Kidney (tissue), 14 donors: ENCODE data around the gene ME3. TPM values are rescaled to one million over a fixed set of nuclear protein-coding genes. Genes with fewer than 3 reads are reported as not detected.
A peak's percentile ranks its signal among the peaks of the same experiment; 100 is the strongest.
"Not testable (repeated sequence)": the region's sequence is repeated elsewhere in the genome, so short reads cannot be mapped to it uniquely, and the experiment has no call there.

Source experiments
- DNase-seq, 5 donors: peaks; one replicate each; pipeline ENCODE4 v3.0.0-alpha.2; 2013 to 2020
- FAIRE-seq: peaks from 2 replicates; lab custom pipeline; 2012; peaks lifted over from hg19 to GRCh38; lab: Jason Lieb, UNC
- H3K27ac ChIP-seq, 2 donors: one replicate each; pipeline ENCODE4 v1.7.0; 2013; ENCODE audit warnings: low read depth in 2 of 2, low read length in 2 of 2, inconsistent platforms in 1 of 2
- H3K27me3 ChIP-seq: one replicate; pipeline ENCODE4 v1.7.1; 2013; ENCODE audit warnings: low read length, inconsistent platforms; ENCODE audit not compliant: control insufficient read depth, insufficient read depth
- H3K36me3 ChIP-seq, 3 donors: one replicate each; pipeline versions ENCODE4 v1.7.0 to v1.7.1; 2013; ENCODE audit warnings: low read length in 3 of 3, control low read depth in 1 of 3, inconsistent platforms in 1 of 3; ENCODE audit not compliant: insufficient read depth in 3 of 3, control insufficient read depth in 2 of 3
- H3K4me1 ChIP-seq, 3 donors: one replicate each; pipeline versions ENCODE4 v1.7.0 to v1.7.1; 2013; ENCODE audit warnings: low read length in 3 of 3, inconsistent platforms in 1 of 3, low read depth in 1 of 3; ENCODE audit not compliant: control insufficient read depth in 2 of 3, insufficient read depth in 2 of 3
- H3K4me3 ChIP-seq, 3 donors: one replicate each; pipeline versions ENCODE4 v1.7.0 to v1.8.1; 2013; ENCODE audit warnings: low read length in 3 of 3, control low read depth in 1 of 3, inconsistent platforms in 1 of 3
- H3K9ac ChIP-seq, 3 donors: one replicate each; pipeline versions ENCODE4 v1.7.0 to v1.7.1; 2013; ENCODE audit warnings: low read length in 3 of 3, control low read depth in 1 of 3, inconsistent platforms in 1 of 3
- H3K9me3 ChIP-seq, 3 donors: one replicate each; pipeline versions ENCODE4 v1.7.0 to v1.7.1; 2013; ENCODE audit warnings: low read length in 3 of 3, control low read depth in 1 of 3, inconsistent platforms in 1 of 3; ENCODE audit not compliant: control insufficient read depth in 2 of 3, insufficient read depth in 1 of 3
- intact Hi-C: fragments of 100-400 bp; cut with DNase I; formaldehyde crosslinking; loops from one replicate; pipeline ENCODE4 v1.11.1; 2022
- polyA plus RNA-seq: library from polyadenylated mRNA; stranded (reverse); fragments of 350-450 nt; fragmentation: Illumina TruSeq; extraction: RNeasy Lipid Tissue Mini Kit (QIAGEN cat#74804); gene quantifications from one replicate; pipeline ENCODE4 v1.2.3, GENCODE V29; 2014; ENCODE audit warnings: low read depth, low replicate concordance; ENCODE audit not compliant: insufficient read depth
- total RNA-seq: library from RNA; stranded (reverse); fragmentation: NEBNext Ultra II Directional; extraction: Animal tissue kit (Norgen Biotek cat#: 25700); gene quantifications from one replicate; pipeline ENCODE4 v1.2.1, GENCODE V29; 2021
- TF ChIP-seq, protein P1 (sequence below): IDR thresholded peaks from 3 replicates; pipeline ENCODE4 v1.5.1; 2012; ENCODE audit warnings: mild to moderate bottlenecking, moderate library complexity, borderline replicate concordance; ENCODE audit not compliant: insufficient read depth; ENCODE audit errors: extremely low read depth
- donor health status: control.
- donor health status: control.
- donor health status: control.
- donor health status: control.
- donor health status: control.
- donor health status: DM: yes; HTN: yes; CAD: no.
- donor health status: Normal renal cell carcinoma (clear cell type).

The ME3 gene
- total and polyA plus RNA-seq, 2 donors from 2014 or later = 13.2 to 32.2 TPM

DNA sequence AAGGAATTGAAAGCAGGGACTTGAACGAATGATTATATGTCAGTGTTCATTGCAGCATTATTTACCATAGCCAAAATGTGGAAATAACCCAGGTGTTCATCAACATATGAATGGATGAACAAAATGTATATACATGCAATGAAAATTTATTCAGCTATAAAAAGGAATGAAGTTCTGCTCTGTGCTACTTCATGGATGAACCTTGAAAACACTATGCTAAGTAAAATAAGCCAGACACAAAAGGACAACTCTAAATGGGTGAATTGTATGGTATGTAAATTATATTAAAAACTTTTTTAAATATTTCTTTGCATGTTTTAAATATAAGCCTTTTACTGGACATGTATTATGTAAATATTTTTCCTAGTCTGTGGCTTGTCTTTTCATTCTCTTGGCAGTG lies 107.0 kb downstream of the ME3 start:
- peaks cover 0 to 3% (median 0%) of the 10 kb centered on the region in 3 donors for H3K9me3 ChIP-seq
- DNase-seq (no peak), FAIRE-seq (no peak)
- H3K27ac ChIP-seq = no peak overlapping the region
- no peak overlapping the region for H3K9ac ChIP-seq
- no peaks in the 10 kb centered on the region for H3K36me3 ChIP-seq
- H3K4me3 ChIP-seq = no peak overlapping the region
- H3K27me3 ChIP-seq = no peaks in the 10 kb centered on the region
- TF ChIP-seq, protein P1, sequence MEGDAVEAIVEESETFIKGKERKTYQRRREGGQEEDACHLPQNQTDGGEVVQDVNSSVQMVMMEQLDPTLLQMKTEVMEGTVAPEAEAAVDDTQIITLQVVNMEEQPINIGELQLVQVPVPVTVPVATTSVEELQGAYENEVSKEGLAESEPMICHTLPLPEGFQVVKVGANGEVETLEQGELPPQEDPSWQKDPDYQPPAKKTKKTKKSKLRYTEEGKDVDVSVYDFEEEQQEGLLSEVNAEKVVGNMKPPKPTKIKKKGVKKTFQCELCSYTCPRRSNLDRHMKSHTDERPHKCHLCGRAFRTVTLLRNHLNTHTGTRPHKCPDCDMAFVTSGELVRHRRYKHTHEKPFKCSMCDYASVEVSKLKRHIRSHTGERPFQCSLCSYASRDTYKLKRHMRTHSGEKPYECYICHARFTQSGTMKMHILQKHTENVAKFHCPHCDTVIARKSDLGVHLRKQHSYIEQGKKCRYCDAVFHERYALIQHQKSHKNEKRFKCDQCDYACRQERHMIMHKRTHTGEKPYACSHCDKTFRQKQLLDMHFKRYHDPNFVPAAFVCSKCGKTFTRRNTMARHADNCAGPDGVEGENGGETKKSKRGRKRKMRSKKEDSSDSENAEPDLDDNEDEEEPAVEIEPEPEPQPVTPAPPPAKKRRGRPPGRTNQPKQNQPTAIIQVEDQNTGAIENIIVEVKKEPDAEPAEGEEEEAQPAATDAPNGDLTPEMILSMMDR = no peak
- H3K4me1 ChIP-seq = peaks cover 0 to 8% (median 0%) of the 10 kb centered on the region in 3 donors
- intact Hi-C loops = no loop called here

DNA sequence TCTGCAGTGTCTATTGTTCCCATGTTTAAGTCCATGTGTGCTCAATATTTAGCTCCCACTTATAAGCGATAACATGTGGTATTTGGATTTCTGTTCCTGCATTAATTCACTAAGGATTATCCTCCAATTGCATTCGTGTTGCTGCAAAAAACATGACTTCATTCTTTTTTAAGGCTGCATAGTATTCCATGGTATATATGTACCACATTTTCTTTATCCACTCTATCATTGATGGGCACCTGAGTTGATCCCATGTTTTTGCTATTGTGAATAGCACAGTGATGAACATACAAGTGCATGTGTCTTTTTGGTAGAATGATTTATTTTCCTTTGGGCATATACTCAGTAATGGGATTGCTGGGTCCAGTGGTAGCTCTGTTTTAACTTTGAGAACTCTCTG lies 109.6 kb downstream of the ME3 start:
- FAIRE-seq, DNase-seq, H3K36me3 ChIP-seq, H3K27ac ChIP-seq, intact Hi-C loops, H3K9me3 ChIP-seq, H3K9ac ChIP-seq, H3K27me3 ChIP-seq, H3K4me3 ChIP-seq, H3K4me1 ChIP-seq: not testable (repeated sequence)

DNA sequence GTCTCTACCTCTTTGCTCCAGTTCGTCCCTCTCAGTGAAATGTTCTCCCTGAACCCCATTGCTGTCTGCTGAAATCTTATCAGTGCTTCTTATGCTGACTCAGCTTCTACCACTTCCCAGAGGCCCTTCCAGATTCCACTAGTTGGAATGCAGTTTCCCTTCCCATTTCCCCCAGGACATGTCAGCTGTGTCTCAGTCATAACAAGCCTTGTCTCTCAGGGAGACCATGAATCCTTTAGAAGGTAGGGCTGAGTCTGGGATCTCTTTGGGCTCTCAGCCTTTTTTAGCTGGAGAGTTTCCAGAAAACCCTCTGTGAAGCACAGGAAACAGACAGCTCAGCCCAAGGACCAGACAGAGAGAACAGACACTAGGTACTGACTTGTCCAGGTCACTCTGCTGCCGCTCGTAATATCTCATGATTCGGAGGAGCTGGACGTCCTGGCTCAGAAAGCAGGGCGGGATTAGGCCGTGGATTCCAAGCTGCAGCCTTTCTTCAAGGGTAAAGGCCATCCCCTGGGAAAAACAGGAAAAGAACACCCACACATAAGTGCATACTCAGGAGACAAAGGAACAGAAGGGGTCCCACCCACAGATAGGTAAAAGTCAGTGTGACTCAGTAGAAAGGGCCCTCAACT lies 113.0 kb downstream of the ME3 start:
- H3K9ac ChIP-seq = peak overlapping the region in 1 of 3 donors; percentile 15
- H3K9me3 ChIP-seq = peaks cover 0 to 3% (median 0%) of the 10 kb centered on the region in 3 donors
- TF ChIP-seq, protein P1 = no peak
- H3K4me3 ChIP-seq = no peak overlapping the region
- peak overlapping the region; percentile 48 to 62 for H3K27ac ChIP-seq
- DNase-seq (no peak), FAIRE-seq (no peak)
- intact Hi-C loops = no loop called here
- peaks cover 0 to 4% (median 0%) of the 10 kb centered on the region in 3 donors for H3K36me3 ChIP-seq
- no peaks in the 10 kb centered on the region for H3K27me3 ChIP-seq
- H3K4me1 ChIP-seq = peaks cover 0 to 3% (median 0%) of the 10 kb centered on the region in 3 donors

DNA sequence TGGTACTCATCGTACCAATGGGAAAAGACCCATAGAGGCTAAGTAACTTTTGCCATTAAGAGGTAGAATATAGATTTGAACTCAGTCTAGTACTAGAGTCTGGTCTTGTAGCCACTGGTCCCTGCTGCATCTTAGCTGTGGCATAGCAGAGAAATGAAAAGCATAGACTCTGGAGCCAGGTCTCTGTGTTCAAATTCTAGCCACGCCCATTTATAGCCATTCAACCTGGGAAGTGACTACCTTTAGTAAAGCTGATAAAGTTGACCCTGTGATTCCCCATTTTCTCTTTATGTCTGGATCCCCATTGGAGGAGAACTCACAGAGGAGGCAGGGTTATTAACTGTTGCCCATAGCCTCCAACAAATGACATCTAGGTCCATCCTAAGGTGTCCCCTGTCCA lies 113.6 kb downstream of the ME3 start:
- Histone ChIP-seq H3K27ac (peak overlapping the region; percentile 48 to 62), H3K9ac (no peak overlapping the region), H3K4me1 (peaks cover 0 to 3% (median 0%) of the 10 kb centered on the region in 3 donors), H3K4me3 (no peak overlapping the region), H3K36me3 (peaks cover 0 to 4% (median 0%) of the 10 kb centered on the region in 3 donors), H3K9me3 (peaks cover 0 to 3% (median 0%) of the 10 kb centered on the region in 3 donors), H3K27me3 (no peaks in the 10 kb centered on the region)
- DNase-seq (no peak), FAIRE-seq (no peak)
- intact Hi-C loops = no loop called here
- TF ChIP-seq, protein P1 = no peak
